Stimulated activated naive CD8-positive, alpha-beta T cell treated with anti-CD3 and anti-CD28 coated beads, Interleukin-15, amount 100 ng/mL, for 72 hours (primary cell): ENCODE data around the gene PPP4R4.
A peak's percentile ranks its signal among the peaks of the same experiment; 100 is the strongest.
"Not testable (repeated sequence)": the region's sequence is repeated elsewhere in the genome, so short reads cannot be mapped to it uniquely, and the experiment has no call there.

Experiments
- ATAC-seq: fragments of 150-1000 bp; cut with Tn5 transposase; 2 replicates; pipeline ENCODE4 v1.10.0; 2021; ENCODE audit warnings: mild to moderate bottlenecking, moderate library complexity
- DNase-seq, 2 donors: peaks; one replicate each; pipeline ENCODE4 v3.0.0; 2021 to 2022
- H3K27ac Mint-ChIP-seq, 2 donors: one replicate each; pipeline ENCODE4 v1.8.0; 2022; ENCODE audit warnings: mild to moderate bottlenecking in 2 of 2, mixed read lengths in 2 of 2, moderate library complexity in 2 of 2
- H3K27me3 Mint-ChIP-seq: one replicate; pipeline ENCODE4 v1.8.0; 2022; ENCODE audit warnings: mixed read lengths
- H3K4me1 Mint-ChIP-seq: one replicate; pipeline ENCODE4 v1.8.0; 2022; ENCODE audit warnings: mild to moderate bottlenecking, mixed read lengths
- H3K4me3 Mint-ChIP-seq, 2 donors: one replicate each; pipeline ENCODE4 v1.8.0; 2022; ENCODE audit warnings: mild to moderate bottlenecking in 2 of 2, mixed read lengths in 2 of 2, moderate library complexity in 1 of 2
- H3K9me3 Mint-ChIP-seq, 2 donors: one replicate each; pipeline ENCODE4 v1.8.0; 2022; ENCODE audit warnings: mixed read lengths in 2 of 2

PPP4R4 gene

DNA sequence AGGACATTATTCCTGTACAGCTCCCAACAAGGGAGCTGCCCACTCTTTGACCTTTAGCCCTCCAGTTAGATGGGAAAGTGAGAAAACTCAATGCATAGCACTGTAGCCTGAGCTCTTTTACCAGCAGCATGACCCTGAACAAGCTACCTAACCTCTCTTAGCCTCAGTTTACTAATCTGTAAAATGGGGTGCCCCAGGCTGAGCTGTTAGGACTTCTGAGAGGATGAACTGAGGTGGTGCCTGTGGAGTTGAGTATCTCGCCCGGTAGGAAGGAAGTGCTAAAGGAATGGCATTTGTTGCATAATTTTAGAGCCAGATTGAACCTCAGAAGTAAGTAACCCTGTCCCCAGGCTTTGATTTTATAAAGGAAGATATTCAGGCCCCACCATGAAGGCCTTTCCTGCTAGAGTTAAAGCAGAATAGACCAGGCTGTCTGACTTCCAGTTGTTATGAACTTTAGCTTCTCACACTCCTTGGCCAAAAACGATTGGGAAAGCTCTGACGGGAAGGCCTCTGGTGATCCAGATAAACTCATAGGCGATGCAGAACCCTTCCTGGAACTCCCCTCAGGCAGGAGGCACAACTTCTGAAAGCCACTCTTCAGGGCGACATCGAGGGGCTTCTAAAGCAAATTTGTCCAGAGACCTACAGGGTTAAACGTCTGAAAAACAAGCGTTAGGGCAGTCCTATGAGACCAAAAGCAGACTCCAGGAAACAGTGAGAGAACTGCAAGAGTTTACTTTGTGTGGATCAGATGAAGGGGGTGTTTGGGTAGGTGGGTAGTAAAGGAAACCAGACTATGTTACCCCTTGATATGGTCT, 121.4 kb downstream of the PPP4R4 start:
- Mint-ChIP-seq H3K9me3 (peaks cover 17 to 36% of the 10 kb centered on the region in 2 donors), H3K27ac (peak overlapping the region in 1 of 2 donors; percentile 78), H3K4me3 (no peak overlapping the region), H3K27me3 (peaks cover 21% of the 10 kb centered on the region), H3K4me1 (no peaks in the 10 kb centered on the region)
- ATAC-seq (no peak), DNase-seq (no peak)

GRCh38 chr14:94296181-94296545, 122.0 kb downstream of the PPP4R4 start:
- not testable (repeated sequence) for H3K27ac Mint-ChIP-seq, DNase-seq, H3K4me3 Mint-ChIP-seq, H3K4me1 Mint-ChIP-seq, ATAC-seq
- H3K27me3 Mint-ChIP-seq, result peaks cover 15% of the 10 kb centered on the region
- H3K9me3 Mint-ChIP-seq, result peaks cover 17 to 36% of the 10 kb centered on the region in 2 donors

DNA sequence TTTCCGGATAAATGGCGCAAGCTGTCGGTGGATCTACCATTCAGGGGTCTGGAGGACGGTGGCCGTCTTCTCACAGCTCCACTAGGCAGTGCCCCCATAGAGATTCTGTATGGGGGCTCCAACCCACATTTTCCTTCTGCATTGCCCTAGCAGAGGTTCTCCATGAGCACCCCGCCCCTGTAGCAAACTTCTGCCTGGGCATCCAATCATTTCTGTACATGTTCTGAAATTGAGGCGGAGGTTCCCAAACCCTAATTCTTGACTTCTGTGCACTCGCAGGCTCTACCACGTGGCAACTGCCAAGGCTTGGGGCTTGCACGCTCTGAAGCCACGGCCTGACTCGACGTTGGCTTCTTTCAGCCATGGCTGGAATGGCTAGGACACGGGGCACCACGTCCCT, 124.0 kb downstream of the PPP4R4 start:
- Mint-ChIP-seq H3K9me3 (peaks cover 17 to 36% of the 10 kb centered on the region in 2 donors), H3K4me3 (no peak overlapping the region), H3K27ac (no peak overlapping the region), H3K27me3 (peaks cover 9% of the 10 kb centered on the region), H3K4me1 (no peaks in the 10 kb centered on the region)
- no peak for ATAC-seq
- DNase-seq, result no peak

- no peak overlapping the region for H3K27ac Mint-ChIP-seq
- no peak for DNase-seq
- no peak overlapping the region for H3K4me3 Mint-ChIP-seq
- no peaks in the 10 kb centered on the region for H3K4me1 Mint-ChIP-seq
- H3K27me3 Mint-ChIP-seq, result peaks cover 8% of the 10 kb centered on the region
- no peak for ATAC-seq
- peaks cover 13 to 22% of the 10 kb centered on the region in 2 donors for H3K9me3 Mint-ChIP-seq
Observed at GRCh38 chr14:94303111-94303510, 129.0 kb downstream of the PPP4R4 start.

GRCh38 chr14:94304243-94304642, 130.1 kb downstream of the PPP4R4 start:
- Mint-ChIP-seq H3K4me1 (no peaks in the 10 kb centered on the region), H3K4me3 (no peak overlapping the region)

DNA sequence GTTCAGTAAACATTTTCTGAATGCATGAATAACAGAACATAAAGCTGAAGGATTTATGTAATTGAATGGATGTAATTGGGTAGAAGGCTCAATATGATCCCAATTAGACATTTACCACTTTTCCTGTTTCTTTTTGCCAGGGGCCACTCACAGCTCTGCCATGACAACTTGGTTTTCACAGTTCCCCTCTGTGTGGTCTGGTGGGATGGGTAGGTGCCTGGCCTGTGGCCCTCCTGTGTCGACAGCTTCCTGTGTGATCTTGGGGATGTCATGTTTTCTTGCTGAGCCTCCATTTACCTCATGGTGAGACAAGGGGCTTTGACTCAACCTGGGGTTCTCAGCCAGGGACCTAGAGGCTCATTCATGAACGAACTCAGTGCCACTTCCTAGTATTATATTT, 131.5 kb downstream of the PPP4R4 start:
- H3K4me1 Mint-ChIP-seq, result no peaks in the 10 kb centered on the region

More at GRCh38 chr14:94304243-94304642, 130.1 kb downstream of the PPP4R4 start:
- H3K27me3 Mint-ChIP-seq, result peaks cover 16% of the 10 kb centered on the region
- DNase-seq (no peak), ATAC-seq (no peak)
- H3K27ac Mint-ChIP-seq, result no peak overlapping the region
- peaks cover 6 to 25% of the 10 kb centered on the region in 2 donors for H3K9me3 Mint-ChIP-seq

DNA sequence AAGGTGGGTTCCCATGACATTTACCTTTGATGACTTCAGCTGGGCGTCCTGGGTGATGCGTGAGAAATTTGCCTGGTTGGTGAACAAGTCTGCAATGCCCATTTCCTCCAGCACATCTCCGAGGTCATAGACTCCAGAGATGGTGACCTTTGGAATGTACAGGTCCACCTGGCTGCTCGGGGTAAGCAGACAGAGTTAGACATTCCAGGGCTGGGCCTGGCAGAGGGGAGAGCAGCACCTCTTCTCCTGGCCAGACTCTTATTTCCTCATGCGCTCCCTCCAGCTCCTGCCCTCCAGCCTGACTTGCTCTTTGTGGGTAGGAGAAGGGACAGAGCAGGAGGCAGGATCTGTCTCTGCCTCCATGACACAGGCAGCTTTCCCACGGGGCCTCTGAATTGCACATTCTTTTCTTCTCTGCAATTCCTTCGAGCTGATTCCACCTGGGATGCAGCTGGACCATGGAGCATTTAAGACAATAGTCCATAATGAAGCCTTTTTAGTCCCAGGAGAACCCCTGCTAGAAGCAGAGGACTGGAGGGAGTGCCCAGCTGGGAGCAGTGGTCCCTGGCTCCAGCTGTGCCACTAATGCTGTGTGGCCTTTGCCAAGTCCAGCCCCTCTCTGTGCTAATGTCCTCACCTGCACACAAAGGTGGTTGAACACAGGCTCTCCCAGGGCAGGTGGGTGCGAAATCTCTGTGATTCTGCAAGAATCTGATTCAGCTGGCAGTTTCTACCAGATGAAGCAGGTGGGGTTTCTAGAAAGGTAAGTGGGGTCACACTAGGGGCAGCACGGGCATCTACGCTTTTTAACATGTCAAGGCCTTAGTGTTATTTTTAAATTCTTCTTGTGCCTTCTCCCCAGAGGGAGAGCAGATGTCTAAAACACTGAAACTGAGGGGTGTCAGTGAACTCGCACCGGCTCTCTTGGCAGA, 132.2 kb downstream of the PPP4R4 start:
- no peak overlapping the region for H3K27ac Mint-ChIP-seq
- no peak for DNase-seq
- H3K4me1 Mint-ChIP-seq, result no peaks in the 10 kb centered on the region
- peaks cover 16% of the 10 kb centered on the region for H3K27me3 Mint-ChIP-seq
- H3K9me3 Mint-ChIP-seq, result peaks cover 6 to 25% of the 10 kb centered on the region in 2 donors
- H3K4me3 Mint-ChIP-seq, result no peak overlapping the region
- no peak for ATAC-seq

More for the DNA sequence above, 131.5 kb downstream of the PPP4R4 start:
- Mint-ChIP-seq H3K4me3 (no peak overlapping the region), H3K27ac (no peak overlapping the region), H3K9me3 (peaks cover 6 to 25% of the 10 kb centered on the region in 2 donors), H3K27me3 (peaks cover 16% of the 10 kb centered on the region)
- DNase-seq (no peak), ATAC-seq (no peak)

DNA sequence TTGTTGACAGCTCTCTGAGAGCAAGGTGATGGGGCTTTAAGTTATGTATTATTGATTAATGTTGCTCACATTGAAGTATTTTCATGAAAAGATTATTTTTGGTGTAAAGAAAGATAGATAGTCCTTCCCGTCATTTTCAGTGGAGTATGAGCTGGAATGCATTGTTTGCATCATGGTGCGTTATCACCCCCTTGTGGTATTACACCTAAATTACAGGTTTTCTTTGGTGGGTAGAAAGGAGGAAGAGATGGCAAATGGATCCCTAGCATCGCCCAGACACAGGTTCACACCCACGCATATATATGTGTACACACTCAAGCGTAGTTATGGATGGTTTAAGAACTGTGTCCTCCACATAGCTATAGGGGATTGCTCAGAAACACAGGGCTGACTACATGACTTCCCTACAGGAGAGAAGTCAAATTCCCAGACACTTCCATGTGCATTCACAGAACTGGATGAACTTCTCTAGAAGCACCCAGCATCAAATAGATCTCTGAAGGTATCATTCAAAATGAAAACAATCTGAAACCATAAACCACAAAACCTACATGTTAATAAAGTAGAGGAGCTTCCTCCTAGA, 133.4 kb downstream of the PPP4R4 start:
- Mint-ChIP-seq H3K4me1 (no peaks in the 10 kb centered on the region), H3K4me3 (no peak overlapping the region), H3K9me3 (peaks cover 6 to 25% of the 10 kb centered on the region in 2 donors), H3K27me3 (peaks cover 16% of the 10 kb centered on the region), H3K27ac (peak overlapping the region in 1 of 2 donors; percentile 41)
- DNase-seq (no peak), ATAC-seq (no peak)

- no peaks in the 10 kb centered on the region for H3K4me1 Mint-ChIP-seq
- ATAC-seq (no peak), DNase-seq (no peak)
- no peak overlapping the region for H3K4me3 Mint-ChIP-seq
- peaks cover 6 to 33% of the 10 kb centered on the region in 2 donors for H3K9me3 Mint-ChIP-seq
- peaks cover 16% of the 10 kb centered on the region for H3K27me3 Mint-ChIP-seq
- peak overlapping the region in 1 of 2 donors; percentile 21 for H3K27ac Mint-ChIP-seq
Observed at GRCh38 chr14:94309721-94310120, 135.6 kb downstream of the PPP4R4 start.

DNA sequence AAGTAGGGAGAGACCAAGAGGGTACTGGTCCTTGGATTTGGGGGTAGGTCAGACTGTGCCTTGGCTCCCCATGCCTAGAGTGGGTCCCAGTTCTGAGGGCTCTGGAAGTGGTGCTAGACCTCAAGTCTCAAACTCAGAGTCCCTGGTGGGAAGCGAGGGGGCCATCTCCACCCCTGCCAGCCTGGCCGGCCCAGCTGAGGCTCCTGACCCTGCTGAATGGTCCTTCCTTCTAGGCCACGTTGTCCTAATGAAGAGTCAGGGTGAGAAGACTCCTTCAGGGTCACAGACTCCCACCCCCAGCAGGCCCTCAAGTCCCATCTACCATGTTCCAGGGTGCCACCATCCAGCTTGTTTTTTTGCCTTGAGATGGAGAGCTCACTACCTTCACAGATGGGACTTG, 136.1 kb downstream of the PPP4R4 start:
- ATAC-seq (no peak), DNase-seq (no peak)
- Mint-ChIP-seq H3K4me1 (no peaks in the 10 kb centered on the region), H3K4me3 (no peak overlapping the region), H3K27ac (no peak overlapping the region), H3K27me3 (peaks cover 16% of the 10 kb centered on the region), H3K9me3 (peaks cover 6 to 34% of the 10 kb centered on the region in 2 donors)

DNA sequence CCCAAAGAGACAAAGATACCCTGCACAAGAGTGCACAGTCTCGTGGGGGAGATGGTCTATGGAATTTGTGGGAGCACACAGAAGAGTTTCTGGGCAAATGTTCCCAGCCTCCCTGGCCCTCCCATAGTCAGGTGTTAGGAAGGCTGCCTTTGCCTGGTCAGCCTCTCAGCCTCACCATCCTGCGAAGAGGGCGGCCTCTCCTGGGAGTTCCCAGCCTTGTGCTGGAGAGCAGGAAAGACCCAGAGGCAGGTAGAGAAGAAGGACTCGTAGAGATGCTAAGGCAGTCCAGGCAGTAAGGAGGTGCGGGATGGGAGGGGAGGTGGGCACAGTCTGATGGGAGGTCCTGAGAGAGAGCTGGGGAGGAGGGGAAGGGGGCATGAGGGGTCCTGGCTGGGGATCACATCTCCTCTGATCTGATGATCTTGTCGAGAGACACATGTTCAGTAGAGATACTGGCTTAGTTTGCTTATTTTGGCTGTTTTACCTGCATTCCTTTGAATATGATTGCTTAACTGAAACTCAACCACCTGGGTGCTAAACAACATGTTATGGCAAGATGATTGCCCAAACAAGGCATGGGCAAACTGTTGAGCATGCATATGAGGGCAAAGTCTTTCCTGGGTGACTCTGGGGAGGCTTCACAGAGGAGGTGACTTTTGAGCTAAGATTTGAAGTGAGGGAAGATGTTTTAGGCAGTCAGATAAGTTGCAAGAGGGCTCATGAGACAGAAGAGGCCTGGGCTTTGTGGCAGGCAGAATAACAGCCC, 138.5 kb downstream of the PPP4R4 start:
- DNase-seq, result no peak
- ATAC-seq, result no peak
- H3K27ac Mint-ChIP-seq, result no peak overlapping the region
- peaks cover 16% of the 10 kb centered on the region for H3K27me3 Mint-ChIP-seq
- no peaks in the 10 kb centered on the region for H3K4me1 Mint-ChIP-seq
- H3K4me3 Mint-ChIP-seq, result no peak overlapping the region
- peaks cover under 1 to 24% of the 10 kb centered on the region in 2 donors for H3K9me3 Mint-ChIP-seq

GRCh38 chr14:94313991-94314655, 140.0 kb downstream of the PPP4R4 start:
- DNase-seq (no peak), ATAC-seq (no peak)
- H3K9me3 Mint-ChIP-seq, result peaks cover 0 to 10% of the 10 kb centered on the region in 2 donors
- H3K27ac Mint-ChIP-seq, result no peak overlapping the region
- peaks cover under 1% of the 10 kb centered on the region for H3K27me3 Mint-ChIP-seq
- H3K4me3 Mint-ChIP-seq, result no peak overlapping the region
- H3K4me1 Mint-ChIP-seq, result no peaks in the 10 kb centered on the region

- Mint-ChIP-seq H3K4me1 (no peaks in the 10 kb centered on the region), H3K27me3 (no peaks in the 10 kb centered on the region), H3K27ac (no peak overlapping the region), H3K9me3 (peaks cover 0 to 9% of the 10 kb centered on the region in 2 donors), H3K4me3 (no peak overlapping the region)
- no peak for ATAC-seq
- DNase-seq, result no peak
Observed at GRCh38 chr14:94314890-94315289, 140.8 kb downstream of the PPP4R4 start.

DNA sequence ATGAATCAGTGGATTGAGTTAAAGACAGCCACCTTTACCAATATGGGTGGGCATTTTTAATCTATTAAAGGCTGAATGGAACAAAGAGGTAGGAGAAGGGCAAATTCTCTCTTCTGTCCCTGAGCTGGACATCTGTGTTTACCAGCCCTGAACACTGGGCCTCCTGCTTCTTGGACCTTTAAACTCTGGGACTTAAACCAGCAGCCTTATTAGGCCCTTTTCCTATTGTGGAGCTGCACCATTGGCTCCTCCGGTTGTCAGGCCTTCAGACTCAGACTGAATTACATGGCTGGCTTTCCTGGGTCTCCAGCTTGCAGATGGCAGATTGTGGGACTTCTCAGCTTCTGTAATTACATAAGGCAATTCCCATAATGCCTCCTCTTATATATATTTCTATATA, 142.6 kb downstream of the PPP4R4 start:
- H3K27ac Mint-ChIP-seq, result no peak overlapping the region
- ATAC-seq, result no peak
- H3K4me3 Mint-ChIP-seq, result no peak overlapping the region
- DNase-seq, result no peak
- peaks cover 9% of the 10 kb centered on the region for H3K27me3 Mint-ChIP-seq
- H3K4me1 Mint-ChIP-seq, result no peaks in the 10 kb centered on the region
- peaks cover 0 to 9% of the 10 kb centered on the region in 2 donors for H3K9me3 Mint-ChIP-seq
